ENCODE data around the gene SLC24A4.

SLC24A4 gene

DNA sequence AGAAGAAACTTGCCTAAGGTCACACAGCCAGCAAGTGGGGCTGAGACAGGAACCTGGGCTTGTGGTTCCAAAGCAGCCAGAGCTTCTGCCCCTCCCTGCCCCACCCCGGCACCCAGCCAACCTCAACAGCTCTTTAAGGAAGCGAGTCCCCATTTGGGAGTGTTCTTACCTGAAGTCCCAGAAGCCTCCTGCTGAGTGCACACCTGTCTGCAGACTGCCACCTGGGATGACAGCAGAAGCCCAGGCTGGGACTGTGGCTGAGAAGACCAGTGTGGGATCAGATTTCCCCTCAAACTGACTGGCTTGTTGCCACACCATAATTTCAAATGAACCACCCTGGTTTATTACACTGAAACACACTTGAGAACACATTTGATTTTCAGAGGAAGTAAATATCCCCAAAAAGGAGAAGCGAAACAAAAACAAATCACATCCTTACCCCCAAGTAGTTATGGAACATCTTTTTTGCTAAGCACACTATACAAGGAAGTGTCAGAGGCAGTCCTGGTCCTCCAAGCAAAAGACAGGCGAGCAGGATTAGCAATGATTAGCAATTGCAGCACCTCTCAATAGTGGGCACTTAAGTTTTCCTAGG lies 184.3 kb downstream of the SLC24A4 start:
- DNase-seq, result no peak

DNA sequence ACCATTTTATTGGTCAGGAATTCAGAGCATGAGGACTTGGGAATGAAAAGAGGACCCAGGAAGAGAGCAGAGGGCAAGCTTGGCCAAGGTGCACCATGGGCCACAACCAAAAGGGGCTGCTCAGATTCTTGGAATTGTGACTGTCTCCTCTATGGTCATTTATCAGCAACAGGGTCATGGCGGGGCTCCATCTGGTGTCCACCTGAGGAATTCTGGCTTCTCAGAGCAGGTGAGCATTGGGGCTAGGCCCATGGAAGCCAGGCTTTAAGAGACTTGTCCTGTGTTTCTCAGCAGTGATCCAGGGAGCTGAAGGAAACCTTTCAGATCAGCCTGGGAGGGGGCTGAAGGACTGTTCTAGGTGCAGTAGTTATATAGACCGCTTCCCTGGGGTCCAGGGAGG lies 188.0 kb downstream of the SLC24A4 start:
- DNase-seq, result no peak

DNA sequence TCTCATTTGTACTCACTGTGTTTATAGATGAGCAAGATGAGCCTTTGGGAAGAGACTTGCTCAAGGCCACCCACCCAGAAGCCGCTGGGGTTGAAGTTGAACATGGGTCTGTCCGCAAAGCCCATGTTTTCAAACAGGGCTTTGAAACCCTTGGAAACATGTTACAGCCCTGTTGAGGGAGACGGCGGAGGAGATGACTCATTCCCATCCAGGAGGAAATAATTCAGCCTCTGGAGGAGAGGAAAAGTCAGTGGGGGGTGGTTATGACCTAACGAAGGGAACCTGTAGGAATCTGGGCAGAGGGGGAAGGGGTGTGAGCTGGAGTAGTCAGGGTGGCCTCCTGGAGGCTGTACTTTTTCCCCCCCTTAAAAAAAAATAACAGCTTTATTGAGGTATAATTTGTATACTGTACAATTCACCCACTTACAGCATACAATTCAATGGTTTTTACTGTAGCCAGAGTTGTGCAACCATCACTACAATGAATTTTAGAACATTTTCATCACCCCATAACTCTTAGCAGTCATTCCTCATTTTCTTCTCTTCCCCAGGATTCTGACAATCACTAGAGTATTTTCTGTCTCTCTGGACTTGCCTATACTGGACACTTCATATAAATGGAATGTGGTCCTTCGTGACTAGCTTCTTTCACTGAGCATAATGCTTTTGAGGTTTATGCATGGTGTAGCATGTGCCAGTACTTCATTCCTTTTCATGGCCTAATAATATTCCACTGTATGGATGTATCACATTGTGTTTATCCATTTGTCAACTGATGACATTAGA lies 188.7 kb downstream of the SLC24A4 start:
- no peak for DNase-seq

DNA sequence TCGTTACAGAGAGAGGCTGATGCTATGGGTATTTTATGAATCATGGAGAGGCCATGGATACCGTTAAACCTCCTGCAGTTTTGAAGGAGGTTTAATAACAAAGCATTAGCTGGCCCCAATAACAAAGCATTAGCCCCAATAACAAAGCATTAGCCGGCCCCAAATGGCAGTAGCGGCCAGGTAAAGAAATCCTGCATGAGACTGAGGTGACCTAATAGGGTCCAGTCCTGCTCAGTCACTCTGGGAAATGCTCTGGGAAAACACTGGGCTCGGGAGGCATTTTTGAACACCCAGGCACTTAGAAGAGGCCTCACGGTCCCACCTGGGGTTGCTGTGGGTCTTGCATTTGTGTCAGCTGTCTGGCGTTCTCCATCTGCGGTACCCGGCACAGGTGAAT lies 189.8 kb downstream of the SLC24A4 start:
- DNase-seq, result no peak

DNA sequence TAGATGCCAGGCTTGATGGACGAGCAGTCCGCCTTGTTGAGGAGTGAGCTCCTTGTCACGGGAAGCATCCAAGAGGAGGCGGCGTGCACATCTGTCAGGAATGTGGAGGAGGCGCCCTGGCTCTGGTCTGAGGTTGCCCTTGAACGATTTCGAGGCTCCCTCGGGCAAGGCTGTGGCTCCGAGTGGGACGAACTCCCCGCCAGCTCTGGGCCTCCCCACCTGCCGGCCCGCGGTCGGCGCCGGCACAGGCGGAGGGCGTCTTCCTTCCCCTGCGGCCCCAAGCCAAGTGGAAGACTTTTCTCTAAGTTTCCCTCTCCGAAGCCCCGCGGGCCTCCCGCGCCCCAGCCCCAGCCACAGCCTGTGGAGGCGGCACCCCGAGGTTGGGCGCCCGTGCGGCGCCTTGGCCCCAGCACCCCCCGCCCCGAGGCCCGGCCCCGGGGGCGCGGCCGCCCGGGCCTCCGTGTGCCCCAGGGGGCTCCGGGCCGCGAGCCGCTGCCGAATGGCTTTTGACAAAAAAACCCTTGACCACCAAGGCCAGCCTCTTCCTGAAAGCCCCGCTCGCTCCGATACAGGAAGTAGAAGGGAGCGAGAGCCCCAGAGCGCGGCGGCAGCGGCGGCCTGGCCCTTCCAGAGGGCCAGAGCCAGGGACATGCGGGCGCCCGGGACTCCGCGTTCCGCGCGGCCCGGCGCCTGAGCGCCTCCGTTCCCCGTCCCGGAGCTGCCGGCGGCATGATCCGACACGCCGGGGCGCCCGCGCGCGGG lies 190.4 kb downstream of the SLC24A4 start, which contains the start of gene RIN3:
RIN3 (plus strand) TSS at position 578 of the 762 bp plus-strand sequence; CDS start at position 730, 152 bp downstream.
- DNase-seq, result peak; percentile 68

DNA sequence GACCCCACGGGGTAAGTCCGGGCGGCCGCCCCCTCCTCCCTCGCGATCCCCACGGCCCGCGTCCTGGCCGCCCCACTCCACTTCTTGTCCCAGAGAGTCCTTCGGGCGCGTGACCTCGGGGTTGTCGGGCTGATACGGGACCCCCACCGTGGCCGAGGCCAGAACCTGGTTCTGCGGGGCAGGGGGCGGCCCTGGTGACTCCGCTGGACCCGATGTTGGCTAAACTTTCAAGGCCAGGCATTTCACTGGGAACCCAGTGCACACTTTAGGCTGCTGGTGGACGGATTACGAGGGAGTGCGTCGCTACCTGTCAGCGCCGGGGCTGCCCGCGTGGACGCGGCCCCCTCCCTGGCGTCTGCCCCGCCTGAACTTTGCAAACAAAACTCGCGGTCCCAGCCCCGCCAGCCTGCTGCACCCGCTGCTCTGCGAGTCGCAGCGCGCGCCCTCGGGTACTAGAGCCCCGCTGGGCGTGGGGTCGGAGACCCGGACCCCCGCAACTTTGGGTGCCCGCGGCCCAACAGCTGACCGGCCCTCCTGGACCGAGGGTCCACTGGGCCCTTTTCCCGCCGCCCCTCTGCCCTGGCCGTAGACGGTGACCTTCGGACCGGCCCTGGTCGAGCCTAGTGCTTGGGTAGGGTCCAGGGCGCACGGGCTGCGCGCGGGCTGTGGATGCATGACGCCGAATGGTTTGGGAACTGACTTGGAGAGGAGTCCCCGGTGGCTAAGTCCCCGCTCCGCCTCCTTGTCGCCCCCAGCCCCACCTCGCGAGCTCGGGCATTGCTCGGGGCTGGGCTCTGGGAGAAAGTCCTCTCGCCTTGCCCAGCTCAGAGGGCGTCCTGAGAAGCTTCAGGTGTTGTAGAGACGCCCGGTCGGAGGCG lies 191.2 kb downstream of the SLC24A4 start:
- peak; percentile 56 for DNase-seq

DNA sequence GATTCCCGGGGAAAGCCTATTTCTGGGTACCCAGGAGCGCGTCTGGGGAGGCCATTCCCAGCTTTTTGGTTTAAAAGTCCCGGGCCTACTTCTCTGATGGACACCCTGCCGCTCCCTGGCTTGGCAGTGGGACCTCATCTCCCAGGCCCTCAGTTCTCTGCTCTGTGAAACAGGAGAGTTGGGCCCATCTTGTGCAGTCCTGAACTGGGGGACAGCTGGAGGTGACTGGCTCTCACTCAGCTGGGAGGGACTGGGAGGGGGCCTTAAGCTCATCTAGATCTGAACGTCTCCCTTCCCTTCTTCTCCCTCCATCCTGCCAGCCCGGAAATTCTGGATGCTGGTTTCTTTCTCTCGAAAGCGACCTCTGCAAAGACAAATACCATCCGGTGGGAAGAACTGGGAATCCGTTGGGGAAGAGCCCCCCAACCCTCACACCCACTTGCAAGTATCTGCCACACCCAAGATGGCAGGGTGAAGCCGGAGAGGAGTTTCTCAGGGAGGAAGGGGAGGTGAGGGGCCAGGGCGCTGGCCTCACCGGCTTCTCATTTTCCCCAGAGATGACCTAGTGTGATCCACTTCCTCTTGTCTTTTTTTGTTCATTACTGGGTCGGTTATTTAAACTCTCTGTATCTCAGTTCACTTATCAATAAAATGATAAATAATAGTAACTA lies 192.0 kb downstream of the SLC24A4 start:
- no peak for DNase-seq

DNA sequence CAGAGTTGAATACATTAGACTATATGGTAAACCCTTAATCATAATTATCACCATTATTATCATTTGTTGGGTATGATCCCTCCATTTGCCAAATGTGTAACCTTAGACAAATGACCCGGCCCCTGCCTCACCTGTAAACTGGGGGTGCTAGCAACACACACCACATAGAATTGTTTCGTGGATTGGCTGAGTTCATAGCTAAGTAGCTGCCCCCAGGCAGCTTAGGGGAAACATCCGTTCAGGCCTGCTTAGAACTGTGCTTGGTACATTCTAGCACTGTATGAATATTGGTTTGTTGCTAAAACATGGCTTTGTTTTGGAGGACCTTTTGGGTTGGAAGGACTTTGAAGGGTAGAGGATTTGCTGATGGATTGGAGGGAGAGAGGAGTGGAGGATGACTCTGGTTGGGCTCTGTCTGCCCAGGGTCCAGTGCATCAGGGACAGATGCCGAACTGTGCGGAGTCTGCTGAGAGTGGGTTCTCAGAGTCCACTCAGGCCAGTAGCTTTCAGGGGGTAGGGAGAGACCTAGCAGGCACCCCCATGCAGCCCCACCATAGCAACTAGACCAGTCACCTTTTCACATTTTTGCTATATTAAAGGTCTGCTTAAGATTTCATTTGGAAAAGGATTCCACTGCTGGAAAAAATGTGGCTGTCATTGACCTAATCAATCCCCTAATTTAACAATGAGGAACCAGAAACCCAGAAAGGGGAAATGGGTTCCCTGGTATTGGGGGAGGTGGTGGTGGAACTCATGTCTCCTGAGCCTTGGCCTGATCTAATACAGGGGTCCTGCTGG lies 192.8 kb downstream of the SLC24A4 start:
- no peak for DNase-seq

DNA sequence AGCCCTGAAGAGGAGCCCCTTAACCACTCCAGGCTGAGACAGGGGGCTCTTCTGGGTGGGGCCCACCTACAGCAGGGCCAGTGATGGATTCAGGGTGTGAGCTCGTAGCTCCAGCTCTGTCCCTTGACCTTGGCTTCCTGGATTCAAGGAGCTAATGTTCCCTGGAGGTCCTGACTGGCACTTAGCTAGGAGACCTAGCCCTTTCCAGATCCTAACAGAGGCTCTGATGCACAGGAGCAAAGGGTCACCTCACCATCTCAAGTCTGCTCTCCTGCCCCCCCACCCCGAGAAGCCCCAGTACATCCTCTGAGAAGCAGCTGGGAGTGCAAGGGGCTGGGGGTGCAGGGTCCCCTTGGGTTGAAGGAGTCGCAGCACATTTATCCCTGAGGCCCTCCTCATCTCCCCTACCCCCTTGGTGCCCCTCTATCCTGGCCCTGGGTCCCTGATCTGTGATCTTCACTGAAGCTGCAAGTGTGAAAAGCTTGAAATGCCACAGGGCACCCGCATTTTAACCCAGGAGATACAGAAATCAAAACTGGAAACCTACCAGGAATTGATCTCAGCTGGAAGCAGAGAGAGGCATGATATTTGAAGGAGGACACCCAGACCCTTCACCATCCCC lies 193.5 kb downstream of the SLC24A4 start:
- DNase-seq, result no peak

DNA sequence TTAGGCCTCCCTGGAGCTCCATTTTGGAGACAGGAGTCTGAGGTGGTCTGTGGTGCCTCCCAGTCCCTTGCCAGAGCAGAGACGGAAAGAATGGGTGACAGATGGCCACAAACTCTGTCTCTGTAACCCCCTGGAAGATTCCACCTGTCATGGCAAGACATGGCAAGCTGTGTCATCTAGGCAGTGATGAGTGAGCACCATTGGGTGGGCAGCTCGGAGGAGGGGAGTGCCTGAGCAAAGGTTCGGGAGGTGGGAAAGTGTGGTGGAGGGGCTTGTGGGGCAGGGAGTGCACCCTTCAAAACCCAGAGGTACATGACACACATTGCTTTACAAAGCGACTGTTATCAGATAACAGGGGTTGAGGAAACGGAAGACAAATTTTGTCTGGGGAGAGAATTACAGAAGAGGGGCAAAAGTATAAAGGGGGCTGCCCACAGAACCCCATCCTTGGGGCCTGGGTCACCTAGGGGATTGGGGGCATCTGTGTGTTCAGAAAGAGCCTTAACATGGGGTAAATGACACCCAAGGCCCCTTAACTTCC lies 194.1 kb downstream of the SLC24A4 start:
- DNase-seq, result peak; percentile 69

DNA sequence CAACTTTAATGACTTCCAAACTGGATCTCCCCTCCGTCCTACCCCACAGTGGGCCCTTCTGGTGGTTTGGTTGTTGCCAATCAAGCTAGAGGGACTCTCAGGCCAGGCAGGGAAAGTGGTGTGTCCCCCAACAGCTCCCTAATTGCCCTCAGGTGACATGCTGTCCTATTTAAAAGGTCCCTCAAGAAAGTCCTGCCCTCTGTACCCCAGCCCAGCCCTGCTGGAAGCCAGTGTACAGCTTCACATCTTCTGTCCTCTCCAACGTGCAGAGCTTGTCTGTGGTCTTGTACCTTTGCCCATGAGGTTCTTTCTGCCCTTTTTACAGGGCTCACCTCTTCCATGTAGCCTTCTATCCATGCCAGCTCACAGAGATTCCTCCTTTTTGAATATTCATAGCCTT lies 194.8 kb downstream of the SLC24A4 start:
- no peak for DNase-seq

DNA sequence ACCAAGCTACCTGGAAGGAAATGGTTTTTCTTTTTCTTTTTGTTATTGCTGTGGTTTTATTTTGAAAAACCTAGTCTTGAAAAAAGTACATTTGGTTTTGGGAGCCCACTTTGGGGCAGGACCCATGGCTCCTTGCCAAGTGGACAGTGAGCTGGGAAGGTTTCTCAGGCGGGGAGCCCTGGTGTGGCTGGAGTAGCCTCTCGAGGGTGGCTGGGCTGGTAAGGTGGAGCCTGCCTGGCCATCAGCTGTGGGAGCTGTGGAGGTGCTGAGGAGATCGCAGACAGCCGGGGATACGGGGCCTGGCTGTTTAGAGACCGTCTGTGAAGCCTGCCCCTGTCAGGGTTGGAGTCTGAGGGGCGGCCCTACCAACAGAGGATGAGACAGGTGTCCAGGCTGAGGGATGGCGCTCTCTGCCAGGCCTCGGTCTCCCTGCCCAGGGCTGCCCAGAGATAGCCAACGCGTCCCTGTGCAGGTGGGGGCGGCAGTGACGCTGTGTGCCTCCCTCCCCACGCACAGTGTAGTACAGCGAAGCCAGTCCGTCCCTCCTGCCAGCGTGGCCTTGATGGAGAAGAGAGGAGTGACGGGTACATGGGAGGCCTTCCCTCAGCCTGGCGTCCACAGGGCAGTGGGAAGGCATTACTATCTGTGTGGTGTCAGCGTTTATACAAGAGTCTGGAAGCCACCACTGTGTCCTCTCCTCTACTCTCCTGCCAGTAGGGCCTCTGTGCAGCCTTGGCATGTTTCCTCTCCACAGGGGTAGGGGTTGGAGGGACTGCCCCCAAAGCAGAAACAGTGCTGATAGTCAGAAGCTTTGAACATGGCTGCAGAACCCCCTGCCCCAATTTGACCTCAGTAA lies 196.5 kb downstream of the SLC24A4 start:
- DNase-seq, result no peak

DNA sequence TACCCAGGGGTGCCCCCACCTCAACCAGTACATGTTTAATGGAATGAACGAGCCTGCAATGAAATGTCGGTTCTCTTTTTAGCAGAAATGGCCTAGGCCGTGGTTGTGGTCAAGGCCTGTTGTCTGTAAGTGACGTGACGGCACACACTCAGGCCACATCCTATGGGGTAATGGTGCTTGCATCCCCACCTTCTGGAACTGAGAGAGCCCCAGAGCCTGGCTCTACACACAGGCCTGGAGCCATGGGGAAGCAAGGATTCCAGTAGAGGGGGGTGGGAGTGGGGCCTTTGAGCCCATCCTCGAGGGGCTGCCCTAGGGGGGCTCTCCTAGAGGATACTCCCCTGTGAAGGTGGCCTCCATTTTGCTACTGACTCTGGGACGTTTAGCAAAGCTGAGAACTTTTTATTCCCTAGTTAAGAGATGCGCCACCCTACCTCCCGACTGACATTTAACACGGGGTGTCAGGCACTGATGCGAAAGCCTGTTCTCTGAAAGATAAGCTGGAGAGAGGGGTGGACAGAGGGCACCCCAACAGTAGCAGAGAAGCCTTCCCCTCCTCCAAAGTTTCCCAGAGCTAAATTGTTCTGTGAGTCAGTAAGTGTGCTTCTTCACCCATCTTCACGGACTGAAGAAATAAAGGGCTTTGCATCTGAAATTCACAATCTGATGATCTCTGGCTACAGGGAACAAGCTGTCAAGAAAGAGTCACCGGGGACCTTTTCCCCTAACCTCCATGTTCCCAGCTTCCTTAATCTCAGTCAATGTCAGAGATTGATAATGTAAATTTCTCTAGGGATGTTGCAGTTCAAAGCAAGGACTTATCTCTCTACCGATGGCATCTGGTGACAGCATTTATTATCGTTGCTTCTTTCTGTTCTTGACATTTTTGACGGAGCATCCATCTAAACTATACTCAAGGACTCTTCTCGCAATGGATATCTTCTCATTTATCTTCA lies 197.4 kb downstream of the SLC24A4 start:
- DNase-seq, result no peak

DNA sequence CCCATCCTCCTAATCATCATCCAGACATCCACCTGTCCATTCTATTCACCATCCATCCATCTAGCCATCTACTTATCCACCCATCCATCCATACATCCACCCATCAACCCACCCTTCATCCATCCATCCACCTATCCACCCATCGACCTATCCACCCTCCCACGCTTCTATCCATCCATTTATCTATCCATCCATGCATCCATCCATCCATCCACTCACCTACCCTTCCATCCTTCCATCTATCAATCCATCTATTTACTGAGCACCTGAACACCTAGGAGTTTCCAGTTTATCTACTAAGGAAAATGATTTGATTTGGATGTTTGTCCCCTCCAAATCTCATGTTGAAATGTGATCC lies 198.1 kb downstream of the SLC24A4 start:
- DNase-seq, result no peak

DNA sequence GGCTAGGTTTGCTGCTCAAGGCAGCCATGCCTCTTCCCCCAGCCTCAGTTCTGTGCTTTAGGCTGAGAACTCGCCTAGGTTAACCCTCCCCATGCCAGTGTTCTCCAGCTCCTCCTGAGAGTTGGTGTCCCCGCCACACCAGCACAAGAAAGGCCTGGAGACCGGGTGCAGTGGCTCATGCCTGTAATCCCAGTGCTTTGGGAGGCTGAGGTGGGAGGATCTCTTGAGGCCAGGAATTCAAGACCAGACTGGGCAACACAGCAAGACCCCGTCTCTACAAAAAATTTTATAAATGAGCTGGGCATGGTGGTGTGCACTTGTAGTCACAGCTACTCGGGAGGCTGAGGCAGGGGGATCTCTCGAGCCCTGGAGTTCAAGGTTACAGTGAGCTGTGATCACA lies 200.8 kb downstream of the SLC24A4 start:
- DNase-seq, result no peak

DNA sequence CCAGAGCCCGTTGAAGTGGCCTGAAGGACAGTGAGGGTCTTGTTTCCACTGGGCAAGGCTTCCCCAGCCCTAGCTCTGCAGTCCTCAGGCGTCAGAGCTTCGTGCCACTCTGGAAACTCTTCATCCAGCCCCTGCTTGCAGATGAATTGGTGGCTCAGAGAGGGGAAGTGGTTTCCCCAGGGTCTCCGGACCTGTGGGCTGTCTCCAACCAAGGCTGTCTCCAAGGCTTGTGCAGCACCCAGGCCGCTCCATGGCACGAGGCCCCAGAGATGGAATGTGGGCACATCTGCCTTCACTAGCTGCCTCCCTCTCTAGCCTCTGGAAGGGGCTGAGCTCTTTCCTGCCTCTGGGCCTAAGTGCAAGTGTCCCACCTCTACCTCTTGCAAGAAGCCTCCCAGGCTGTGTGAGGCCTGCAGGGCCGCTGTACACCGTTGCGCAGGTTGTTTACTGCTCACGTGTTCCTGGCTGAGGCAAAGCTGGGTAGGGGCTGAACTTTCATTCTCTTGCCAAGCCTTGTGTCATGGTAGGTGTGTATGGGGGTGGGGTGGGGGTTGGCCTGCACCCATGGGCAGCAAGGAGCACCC lies 201.7 kb downstream of the SLC24A4 start:
- DNase-seq, result no peak

DNA sequence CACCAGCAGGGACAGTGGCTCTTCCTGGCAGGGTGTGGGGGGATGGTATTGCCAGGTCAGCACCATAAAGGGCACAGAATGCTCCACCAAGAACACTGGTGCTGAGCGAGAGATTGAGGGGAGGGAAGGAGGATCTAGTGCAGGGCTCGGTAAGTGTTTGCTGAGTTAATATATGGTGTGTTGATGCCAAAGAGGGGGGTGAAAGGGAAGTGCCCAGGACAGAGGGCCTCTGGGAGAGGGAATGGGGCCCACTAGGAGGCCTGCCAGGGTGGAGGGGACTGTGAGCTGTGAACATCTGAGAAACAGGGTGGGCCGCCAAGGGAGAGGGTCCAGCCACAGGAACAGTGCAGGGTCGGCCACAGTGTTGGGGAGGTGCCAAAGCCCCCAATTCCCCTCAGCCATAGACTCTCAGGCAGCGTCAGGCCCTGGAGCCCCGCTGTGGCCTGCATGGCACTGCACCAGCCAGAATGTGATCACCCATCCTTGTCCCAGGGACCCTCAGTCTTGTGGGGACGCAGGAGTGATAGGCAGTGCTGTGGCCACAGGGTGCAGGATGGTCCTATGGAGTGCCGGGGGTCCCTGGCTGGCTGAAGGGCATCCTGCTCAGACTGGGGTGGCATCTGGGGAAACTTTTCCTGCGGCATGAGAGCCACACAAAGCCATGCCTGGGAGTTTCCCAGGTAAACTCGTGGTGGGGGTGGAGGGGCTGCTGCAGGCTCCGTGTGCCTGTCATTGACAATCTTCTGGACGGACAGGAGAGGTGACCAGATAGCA lies 202.5 kb downstream of the SLC24A4 start:
- no peak for DNase-seq

Measured in stimulated activated CD8-positive, alpha-beta memory T cell treated with anti-CD3 and anti-CD28 coated beads, Interleukin-4, amount 100 ng/mL, for 48 hours (primary cell).